ENCODE data around the gene USH2A. TPM values are rescaled to one million over a fixed set of nuclear protein-coding genes. Genes with fewer than 3 reads are reported as not detected.

USH2A gene
- polyA plus RNA-seq, 1 of the 3 experiments (the other 2 are of a cell fraction): under 0.01 TPM

DNA sequence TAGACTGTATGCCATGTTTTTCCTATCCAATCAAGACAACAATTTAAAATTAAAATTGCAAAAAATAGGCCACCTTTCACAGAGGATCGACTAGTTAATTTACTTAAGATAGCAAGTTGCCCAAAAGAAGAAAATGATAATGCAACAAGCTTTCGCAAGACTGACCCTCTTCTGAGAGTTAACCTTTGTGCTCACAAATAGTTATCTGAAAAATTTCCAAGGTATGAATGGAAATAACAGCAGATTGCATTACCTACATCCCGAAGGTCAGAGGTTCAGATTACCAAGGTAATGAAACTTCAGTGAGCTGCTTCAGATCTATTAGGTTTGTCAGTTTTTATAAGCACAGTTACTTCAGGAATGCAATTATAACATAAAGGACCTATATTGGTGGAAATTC, 558.2 kb downstream of the USH2A start:
- Histone ChIP-seq H3F3A (replicated peaks; ENCODE audit: insufficient read depth) (no peaks in the 10 kb centered on the region), H3K9ac (no peak overlapping the region), H2AFZ (ENCODE audit: low read depth) (no peak overlapping the region), H3K4me1 (ENCODE audit: control insufficient read depth in 1 of 2, insufficient read depth in 2 of 2, low read depth in 1 of 2, low read length in 1 of 2) (no peaks in the 10 kb centered on the region), H3K9me3 (no peaks in the 10 kb centered on the region), H3K4me2 (no peak overlapping the region), H3K9me2 (no peaks in the 10 kb centered on the region), H4K20me1 (ENCODE audit: insufficient read depth) (no peaks in the 10 kb centered on the region), H3K27ac (ENCODE audit: low read depth in 2 of 2, low read length in 1 of 2) (no peak overlapping the region), H3K79me2 (ENCODE audit: insufficient read depth) (no peaks in the 10 kb centered on the region), H3K36me3 (replicated peaks in 1 of 2; ENCODE audit: control insufficient read depth in 1 of 2, insufficient read depth in 2 of 2, low read length in 1 of 2) (no peaks in the 10 kb centered on the region), H3K27me3 (ENCODE audit: insufficient read depth) (no peaks in the 10 kb centered on the region), H3K4me3 (ENCODE audit: low read depth in 2 of 2, low read length in 1 of 2) (no peak overlapping the region)
- WGBS (ENCODE audit: low lambda C conversion rate): 58% methylated on average over 3 of the region's 3 CpGs
- TF ChIP-seq TEAD4 (IDR thresholded peaks at IDR 0.05; ENCODE audit: borderline replicate concordance, insufficient read depth) (no peak), PBX3 (IDR thresholded peaks at IDR 0.05) (no peak), ZBTB33 (IDR thresholded peaks at IDR 0.05; ENCODE audit: borderline replicate concordance, low read depth) (no peak), NFIC (IDR thresholded peaks at IDR 0.05; ENCODE audit: borderline replicate concordance) (no peak), MAX (IDR thresholded peaks at IDR 0.05; ENCODE audit: low read depth) (no peak), ELF1 (IDR thresholded peaks at IDR 0.05) (no peak), POLR2AphosphoS5 (IDR thresholded peaks at IDR 0.05; ENCODE audit: low read depth, low read length) (no peak), MXI1 (IDR thresholded peaks at IDR 0.05; ENCODE audit: low read depth, low read length) (no peak), TAF1 (IDR thresholded peaks at IDR 0.05; ENCODE audit: borderline replicate concordance, low read depth, low read length) (no peak), EZH2phosphoT487 (IDR thresholded peaks at IDR 0.05; ENCODE audit: borderline replicate concordance, low read depth) (no peak), RFX5 (IDR thresholded peaks at IDR 0.05; ENCODE audit: low read length) (no peak), FOXJ3 (CRISPR knock-in tag; IDR thresholded peaks at IDR 0.05) (no peak), CTCF (IDR thresholded peaks at IDR 0.05) (no peak), FOSL2 (IDR thresholded peaks at IDR 0.05; ENCODE audit: borderline replicate concordance, low read depth) (no peak)
- DNase-seq: no peak
- ChIA-PET POLR2A (no interaction called here), CTCF (no interaction called here)
